HG02885 (cell line): ENCODE data around the gene RGCC.
"Not testable (repeated sequence)": the region's sequence is repeated elsewhere in the genome, so short reads cannot be mapped to it uniquely, and the experiment has no call there.

Experiments
- ATAC-seq: cut with Tn5 transposase; IDR thresholded peaks from one replicate; pipeline ENCODE4 v1.9.1; 2021; ENCODE audit warnings: mild to moderate bottlenecking; ENCODE audit not compliant: unreplicated experiment, poor library complexity

RGCC gene

GRCh38 chr13:41456768-41457588, at the start of gene RGCC:
Gene RGCC (plus strand): TSS chr13:41457550. CDS start chr13:41457708, 158 bp downstream.
- ATAC-seq = peak; percentile 76

GRCh38 chr13:41408121-41408520, 49.2 kb upstream of the RGCC start:
- ATAC-seq = no peak

GRCh38 chr13:41408746-41409145, 48.6 kb upstream of the RGCC start:
- no peak for ATAC-seq

GRCh38 chr13:41409611-41410010, 47.7 kb upstream of the RGCC start:
- no peak for ATAC-seq

DNA sequence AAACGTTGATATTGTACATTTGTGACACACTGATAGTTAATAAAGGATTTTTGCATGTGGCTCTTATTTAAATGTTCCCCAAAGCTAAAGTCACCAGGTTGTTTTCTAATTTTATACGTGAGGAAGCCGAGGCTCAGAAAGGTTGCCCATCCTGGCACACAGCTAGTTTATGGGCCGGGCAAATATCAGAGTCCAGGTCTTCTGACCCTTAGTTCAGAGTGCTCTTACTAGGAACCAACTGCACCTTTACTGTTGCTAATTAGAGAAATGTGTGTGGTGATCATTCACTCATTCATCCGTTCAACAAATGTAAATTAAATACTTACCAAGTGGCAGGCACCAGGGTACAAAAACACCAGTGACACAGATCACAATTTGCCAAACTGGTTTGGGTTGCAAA, 46.3 kb upstream of the RGCC start:
- ATAC-seq = no peak

- no peak for ATAC-seq
Measured at GRCh38 chr13:41411522-41411921, 45.8 kb upstream of the RGCC start.

DNA sequence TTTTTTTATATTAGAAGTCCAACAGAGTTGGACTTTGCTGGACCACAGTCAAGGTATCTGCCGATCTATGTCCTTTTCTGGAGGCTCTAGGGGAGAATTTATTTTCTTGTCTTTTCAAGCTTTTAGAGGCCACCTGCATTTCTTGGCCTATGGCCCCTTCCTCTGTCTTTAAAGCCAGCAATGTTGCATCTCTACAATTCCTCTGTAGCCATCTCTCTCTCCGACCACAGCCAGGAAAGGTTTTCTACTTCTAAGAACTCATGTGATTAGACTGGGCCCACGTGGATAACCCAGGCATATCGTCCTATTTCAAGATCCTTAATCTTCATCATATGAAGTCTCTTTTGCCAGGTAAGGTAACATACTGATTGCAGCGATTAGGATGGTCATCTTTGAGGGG, 43.5 kb upstream of the RGCC start:
- no peak for ATAC-seq

DNA sequence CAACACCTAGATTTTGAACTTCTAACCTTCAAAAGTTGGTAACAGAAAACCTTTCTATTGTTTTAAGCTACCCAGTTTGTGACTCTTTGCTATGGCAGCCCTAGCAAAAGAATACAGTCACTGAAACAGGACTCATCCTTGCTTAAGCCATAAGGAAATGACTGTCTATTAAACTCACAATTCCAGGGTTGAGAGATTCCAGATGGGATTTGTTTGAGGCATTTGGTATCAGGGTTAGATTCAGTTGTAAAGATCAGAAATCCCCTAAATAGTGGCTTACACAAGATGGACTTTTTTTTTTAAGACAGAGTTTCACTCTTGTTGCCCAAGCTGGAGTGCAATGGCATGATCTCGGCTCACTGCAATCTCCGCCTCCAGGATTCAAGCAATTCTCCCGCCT, 41.1 kb upstream of the RGCC start:
- no peak for ATAC-seq

DNA sequence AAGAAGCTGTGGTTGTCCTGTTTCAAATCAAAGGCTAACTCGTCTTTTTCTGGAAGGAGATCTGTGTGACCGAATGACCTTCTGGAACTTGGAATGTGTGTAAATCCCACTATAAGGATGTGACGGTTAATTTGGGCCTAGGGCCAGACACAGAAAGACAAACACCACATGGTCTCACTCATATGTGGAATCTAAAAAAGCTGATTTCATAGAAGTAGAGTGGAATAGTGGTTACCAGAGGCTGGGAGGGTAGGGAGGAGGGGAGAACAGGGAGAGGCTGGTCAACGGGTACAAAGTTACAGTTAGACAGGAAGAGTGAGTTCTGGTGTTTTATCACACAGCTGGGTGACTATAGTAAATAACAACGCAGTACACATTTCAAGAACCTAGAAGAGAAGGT, 39.3 kb upstream of the RGCC start:
- ATAC-seq = no peak

- no peak for ATAC-seq
Measured at GRCh38 chr13:41418731-41419130, 38.6 kb upstream of the RGCC start.

- no peak for ATAC-seq
Measured at GRCh38 chr13:41419206-41419605, 38.1 kb upstream of the RGCC start.

DNA sequence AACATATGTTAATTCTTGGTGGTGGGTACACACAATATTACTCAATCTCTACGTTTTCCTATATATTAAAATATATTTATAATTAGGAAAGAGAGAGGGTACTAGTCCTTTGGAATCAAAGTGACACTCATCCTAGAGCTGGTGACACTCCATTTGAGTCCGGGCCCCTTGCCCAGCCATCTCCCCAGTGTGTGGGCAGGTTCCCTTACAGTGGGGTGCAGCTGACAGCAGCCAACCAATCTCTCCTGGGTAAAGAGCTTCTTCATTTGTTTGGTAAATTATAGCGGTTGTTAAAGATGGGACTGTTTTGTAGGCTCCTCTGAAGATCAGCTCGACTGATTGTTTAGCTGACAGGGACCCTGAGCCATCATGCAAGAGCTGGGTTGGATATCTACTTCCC, 37.2 kb upstream of the RGCC start:
- ATAC-seq = no peak

DNA sequence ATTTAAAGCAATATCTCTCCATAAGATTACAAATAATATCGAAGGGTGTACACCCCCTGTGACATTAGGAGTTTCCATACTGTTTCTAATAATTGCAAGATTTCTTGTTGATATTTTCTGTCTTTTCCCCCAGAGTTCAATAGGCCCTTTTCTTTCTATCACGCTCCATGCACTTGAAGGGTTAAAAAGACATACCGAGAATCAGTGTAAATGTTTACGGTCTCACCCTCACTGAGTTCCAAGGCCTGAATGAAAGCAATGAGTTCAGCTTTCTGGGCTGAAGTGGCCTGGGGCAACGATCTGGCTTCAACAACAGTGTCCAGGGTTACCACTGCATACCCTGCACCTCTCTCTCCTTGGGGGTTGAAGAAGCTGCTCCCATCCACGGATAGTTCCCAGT, 36.0 kb upstream of the RGCC start:
- not testable (repeated sequence) for ATAC-seq

- ATAC-seq = not testable (repeated sequence)
Measured at GRCh38 chr13:41421983-41422382, 35.4 kb upstream of the RGCC start.

DNA sequence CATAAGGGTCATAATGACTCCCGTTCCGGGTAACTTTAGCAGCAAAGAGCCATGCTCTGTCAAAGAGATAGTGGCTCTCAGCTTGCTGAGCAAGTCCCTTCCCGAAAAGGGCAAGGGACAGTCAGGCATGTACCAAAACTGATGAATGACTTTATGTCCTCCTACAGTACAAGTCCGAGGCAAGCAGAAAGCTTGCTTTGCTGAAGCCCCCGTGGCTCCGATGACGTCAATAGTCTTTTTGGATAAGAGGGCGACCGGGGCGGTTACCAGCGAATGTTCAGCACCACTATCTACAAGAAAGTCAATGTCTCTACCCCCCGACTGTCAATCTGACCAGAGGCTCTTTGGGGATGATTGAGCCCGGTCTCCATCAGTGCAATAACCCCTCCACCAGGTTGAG, 34.1 kb upstream of the RGCC start:
- not testable (repeated sequence) for ATAC-seq

DNA sequence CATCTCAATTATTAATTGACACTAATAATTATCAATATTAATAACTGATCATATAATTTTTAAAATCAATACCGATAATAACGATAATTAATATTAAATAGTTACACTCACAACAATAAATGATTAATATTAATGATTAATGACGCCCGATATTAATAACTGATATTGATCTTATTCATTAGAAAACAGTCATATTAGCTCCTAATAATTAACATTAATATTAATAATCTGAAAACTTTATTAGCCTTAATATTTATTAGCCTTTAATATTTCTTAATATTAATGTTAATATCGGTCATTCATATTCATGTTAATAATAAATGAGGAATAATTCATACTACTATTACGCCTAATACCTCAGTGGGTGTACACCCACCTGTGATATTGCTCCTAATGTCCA, 32.7 kb upstream of the RGCC start:
- ATAC-seq = not testable (repeated sequence)

GRCh38 chr13:41426047-41426446, 31.3 kb upstream of the RGCC start:
- ATAC-seq = no peak

- ATAC-seq = no peak
Measured at GRCh38 chr13:41427666-41428065, 29.7 kb upstream of the RGCC start.

GRCh38 chr13:41428155-41428554, 29.2 kb upstream of the RGCC start:
- ATAC-seq = no peak

DNA sequence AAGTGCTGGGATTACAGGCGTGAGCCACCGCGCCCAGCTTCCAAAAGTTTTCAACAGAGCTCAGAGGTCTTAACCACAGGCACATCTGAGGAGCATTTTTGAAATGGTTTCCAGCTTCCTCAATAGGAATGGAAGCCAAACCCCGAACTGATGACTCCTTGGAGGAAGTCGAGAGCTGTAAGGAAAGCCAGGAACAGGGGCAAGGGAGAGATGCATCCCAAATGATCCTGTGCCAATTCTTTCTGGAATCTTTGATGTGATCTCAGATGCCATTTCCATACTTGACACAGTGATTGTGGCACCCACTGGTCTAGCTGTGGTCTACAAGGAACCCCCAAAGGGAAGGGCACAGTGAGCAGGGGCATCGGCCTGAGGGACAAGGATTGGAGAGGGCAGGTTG, 23.3 kb upstream of the RGCC start:
- ATAC-seq = not testable (repeated sequence)

DNA sequence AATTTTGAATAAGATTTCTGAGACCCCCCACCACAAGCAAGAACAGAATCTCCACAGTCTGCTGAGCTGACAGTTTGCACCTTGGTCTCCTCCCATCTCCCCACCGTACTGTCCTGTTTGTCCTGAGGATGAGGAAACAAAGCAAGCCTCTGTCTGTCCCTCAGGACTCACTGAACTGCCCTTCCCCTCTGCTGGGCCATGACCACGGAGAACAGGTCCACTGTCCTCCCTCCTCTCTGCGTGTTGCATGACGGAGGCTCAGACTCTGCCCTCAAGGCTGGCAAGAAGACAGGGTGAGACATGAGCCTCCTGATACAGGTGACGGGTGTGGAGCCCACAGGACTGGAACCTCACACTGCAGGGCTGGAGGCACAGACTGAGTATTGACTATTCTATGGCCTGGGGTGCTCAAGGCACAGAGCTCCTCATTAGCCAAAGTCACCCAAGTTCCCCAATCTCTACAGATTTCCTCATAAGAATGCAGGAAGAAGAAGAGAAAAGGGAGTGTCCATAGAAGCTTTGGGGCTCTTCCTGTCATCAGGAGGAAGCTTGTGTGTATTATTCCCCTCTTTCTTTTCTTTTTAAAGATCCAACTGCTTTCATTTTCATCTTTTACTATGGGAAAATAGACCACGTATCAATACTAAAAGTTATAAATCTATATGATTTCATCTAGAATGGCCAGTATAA, 22.4 kb upstream of the RGCC start:
- no peak for ATAC-seq

DNA sequence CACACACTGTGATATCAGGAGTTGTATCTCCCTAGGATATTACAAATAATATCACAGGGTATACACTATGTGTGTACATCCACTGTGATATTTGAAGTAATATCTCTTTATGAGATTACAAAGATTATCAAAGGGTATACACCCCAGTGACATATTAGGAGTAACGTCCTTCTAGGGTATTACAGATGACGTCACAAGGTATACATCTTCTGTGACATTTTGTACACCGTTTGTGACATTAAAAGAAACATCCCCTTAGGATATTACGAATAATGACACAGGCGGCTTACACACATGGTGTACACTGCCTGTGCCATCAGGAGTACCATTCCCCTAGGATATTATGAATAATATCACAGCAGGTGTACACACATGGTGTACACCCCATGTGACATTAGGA, 13.4 kb upstream of the RGCC start:
- ATAC-seq = no peak
